Karpas-422 (cell line): ENCODE data around the gene SSX2IP. TPM values are rescaled to one million over a fixed set of nuclear protein-coding genes. Genes with fewer than 3 reads are reported as not detected.

Experiments used
- DNase-seq: peaks from one replicate; pipeline ENCODE4 v3.0.0-alpha.2; 2015
- H2AFZ ChIP-seq: fragments of 200-600 bp; sonication (generic); 2 replicates; pipeline ENCODE4 v1.6.1; 2014; ENCODE audit warnings: antibody characterized with exemption, low read length, mixed read lengths
- H3K27ac ChIP-seq: fragments of 200-600 bp; sonication (generic); 2 replicates; pipeline ENCODE4 v1.5.1; 2014; ENCODE audit warnings: mild to moderate bottlenecking, low read length, moderate library complexity
- H3K27me3 ChIP-seq: fragments of 200-600 bp; sonication (generic); 2 replicates; pipeline ENCODE4 v1.6.1; 2014; ENCODE audit warnings: low read length, mixed read lengths
- H3K36me3 ChIP-seq: fragments of 200-600 bp; sonication (generic); 2 replicates; pipeline ENCODE4 v1.6.1; 2014; ENCODE audit warnings: low read length, mixed read lengths; ENCODE audit not compliant: insufficient read depth
- H3K4me1 ChIP-seq: fragments of 200-600 bp; sonication (generic); 2 replicates; pipeline ENCODE4 v1.6.1; 2014; ENCODE audit warnings: mild to moderate bottlenecking, low read length, mixed read lengths
- H3K4me2 ChIP-seq: fragments of 200-600 bp; sonication (generic); 2 replicates; pipeline ENCODE4 v1.6.1; 2014; ENCODE audit warnings: low read length, low read depth, mild to moderate bottlenecking; ENCODE audit not compliant: poor library complexity, severe bottlenecking
- H3K4me3 ChIP-seq: fragments of 200-600 bp; sonication (generic); 2 replicates; pipeline ENCODE4 v1.5.1; 2014; ENCODE audit warnings: mild to moderate bottlenecking, antibody characterized with exemption, low read length, mixed read lengths
- H3K79me2 ChIP-seq: fragments of 200-600 bp; sonication (generic); 2 replicates; pipeline ENCODE4 v1.6.1; 2014; ENCODE audit warnings: mild to moderate bottlenecking, low read length, mixed read lengths
- H3K9ac ChIP-seq: fragments of 200-600 bp; sonication (generic); 2 replicates; pipeline ENCODE4 v1.6.0; 2014; ENCODE audit warnings: low read length
- H3K9me2 ChIP-seq: fragments of 200-600 bp; sonication (generic), shearing (Covaris generic); replicated peaks from 2 replicates; pipeline ENCODE4 v1.6.0; 2014; ENCODE audit warnings: mild to moderate bottlenecking, low read length, moderate library complexity; ENCODE audit not compliant: insufficient read depth
- H3K9me3 ChIP-seq: fragments of 300-700, 200-600 bp; sonication (generic); 2 replicates; pipeline ENCODE4 v1.6.1; 2014; ENCODE audit warnings: low read length, mixed read lengths
- H4K20me1 ChIP-seq: fragments of 200-600 bp; sonication (generic); 2 replicates; pipeline ENCODE4 v1.6.1; 2014; ENCODE audit warnings: mild to moderate bottlenecking, antibody characterized with exemption, low read length, low read depth; ENCODE audit not compliant: insufficient read depth
- total RNA-seq: library from RNA; depleted of rRNA; stranded (reverse); fragments of >200 nt; shearing (Covaris generic); gene quantifications from 2 replicates; pipeline ENCODE4 v1.2.3, GENCODE V29; 2014; ENCODE audit warnings: low replicate concordance; rRNA removed

The SSX2IP gene, protein sequence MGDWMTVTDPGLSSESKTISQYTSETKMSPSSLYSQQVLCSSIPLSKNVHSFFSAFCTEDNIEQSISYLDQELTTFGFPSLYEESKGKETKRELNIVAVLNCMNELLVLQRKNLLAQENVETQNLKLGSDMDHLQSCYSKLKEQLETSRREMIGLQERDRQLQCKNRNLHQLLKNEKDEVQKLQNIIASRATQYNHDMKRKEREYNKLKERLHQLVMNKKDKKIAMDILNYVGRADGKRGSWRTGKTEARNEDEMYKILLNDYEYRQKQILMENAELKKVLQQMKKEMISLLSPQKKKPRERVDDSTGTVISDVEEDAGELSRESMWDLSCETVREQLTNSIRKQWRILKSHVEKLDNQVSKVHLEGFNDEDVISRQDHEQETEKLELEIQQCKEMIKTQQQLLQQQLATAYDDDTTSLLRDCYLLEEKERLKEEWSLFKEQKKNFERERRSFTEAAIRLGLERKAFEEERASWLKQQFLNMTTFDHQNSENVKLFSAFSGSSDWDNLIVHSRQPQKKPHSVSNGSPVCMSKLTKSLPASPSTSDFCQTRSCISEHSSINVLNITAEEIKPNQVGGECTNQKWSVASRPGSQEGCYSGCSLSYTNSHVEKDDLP
- total RNA-seq, result 21.4 and 29.0 TPM in 2 replicates

- Histone ChIP-seq H3K9me2 (no peaks in the 10 kb centered on the region), H3K9me3 (no peaks in the 10 kb centered on the region), H4K20me1 (peaks cover 10% of the 10 kb centered on the region; the same call in 1 of the 2 replicates), H2AFZ (peak within 1 kb of the TSS; percentile 75), H3K4me3 (peak within 1 kb of the TSS; percentile 90), H3K4me1 (peaks cover 60% of the 10 kb centered on the region), H3K4me2 (peak within 1 kb of the TSS; percentile 91), H3K27ac (peak within 1 kb of the TSS; percentile 53), H3K27me3 (no peaks in the 10 kb centered on the region), H3K9ac (peak within 1 kb of the TSS; percentile 87), H3K79me2 (peaks cover 44% of the 10 kb centered on the region), H3K36me3 (no peaks in the 10 kb centered on the region)
- peak; percentile 99 for DNase-seq
Measured at GRCh38 chr1:84690397-84691121, at the start of gene SSX2IP. SSX2IP (minus strand) TSS chr1:84690461; CDS start chr1:84671219, 19,242 bp downstream.

DNA sequence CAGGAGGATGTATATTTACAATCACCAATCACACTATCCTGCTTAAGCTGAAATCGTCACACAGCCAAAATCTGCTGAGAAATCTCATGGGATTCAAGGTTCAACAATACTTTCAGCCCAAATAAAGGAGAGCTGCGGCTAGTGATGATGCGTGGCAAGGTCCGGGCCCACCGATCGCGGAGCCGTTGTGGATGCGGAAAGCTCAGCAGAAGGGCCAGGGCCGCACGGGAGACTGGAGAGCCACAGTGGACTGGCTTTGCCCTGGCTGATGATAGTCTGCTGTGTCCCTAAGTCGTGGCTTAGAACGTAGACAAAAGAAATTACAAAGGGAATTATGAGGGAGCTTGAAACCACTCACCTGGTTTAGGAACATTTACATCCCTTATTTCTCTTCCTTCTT lies 48.0 kb upstream of the SSX2IP start:
- no peak overlapping the region for H3K4me3 ChIP-seq
- no peaks in the 10 kb centered on the region for H3K9me3 ChIP-seq
- H3K9ac ChIP-seq, result no peak overlapping the region
- no peaks in the 10 kb centered on the region for H3K4me1 ChIP-seq
- no peak overlapping the region for H3K4me2 ChIP-seq
- no peaks in the 10 kb centered on the region for H3K27me3 ChIP-seq
- no peaks in the 10 kb centered on the region for H3K9me2 ChIP-seq
- no peak overlapping the region for H3K27ac ChIP-seq
- no peaks in the 10 kb centered on the region for H3K79me2 ChIP-seq
- no peak overlapping the region for H2AFZ ChIP-seq
- no peaks in the 10 kb centered on the region for H3K36me3 ChIP-seq
- H4K20me1 ChIP-seq, result no peaks in the 10 kb centered on the region
- no peak for DNase-seq

GRCh38 chr1:84737590-84737989 lies 47.3 kb upstream of the SSX2IP start:
- Histone ChIP-seq H3K79me2 (no peaks in the 10 kb centered on the region), H3K4me1 (no peaks in the 10 kb centered on the region), H3K4me3 (no peak overlapping the region), H3K27me3 (no peaks in the 10 kb centered on the region), H2AFZ (no peak overlapping the region), H3K9me3 (no peaks in the 10 kb centered on the region), H4K20me1 (no peaks in the 10 kb centered on the region), H3K27ac (no peak overlapping the region), H3K4me2 (no peak overlapping the region), H3K9me2 (no peaks in the 10 kb centered on the region), H3K36me3 (no peaks in the 10 kb centered on the region), H3K9ac (no peak overlapping the region)
- DNase-seq, result no peak

DNA sequence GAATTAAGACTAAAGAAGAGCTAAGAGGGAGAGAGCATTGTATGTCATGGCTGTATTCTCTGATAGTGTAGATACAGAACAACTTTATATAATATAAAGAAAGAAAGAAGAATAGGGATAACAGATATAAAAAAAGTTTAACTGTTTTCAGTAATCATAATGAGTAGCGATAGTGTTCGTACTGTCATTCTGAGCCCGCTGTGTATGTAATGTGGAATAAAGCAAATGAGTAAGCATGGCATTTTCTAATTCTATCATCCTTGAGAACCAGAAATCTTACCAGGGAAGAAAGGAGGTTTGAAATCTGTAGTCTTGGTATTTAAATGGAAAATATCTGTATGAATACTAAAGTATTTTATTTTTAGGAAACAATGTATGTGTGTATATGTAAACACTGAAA lies 46.7 kb upstream of the SSX2IP start:
- H4K20me1 ChIP-seq, result no peaks in the 10 kb centered on the region
- no peak overlapping the region for H3K9ac ChIP-seq
- no peak overlapping the region for H3K4me2 ChIP-seq
- no peaks in the 10 kb centered on the region for H3K79me2 ChIP-seq
- no peaks in the 10 kb centered on the region for H3K36me3 ChIP-seq
- H3K4me1 ChIP-seq, result no peaks in the 10 kb centered on the region
- H3K4me3 ChIP-seq, result no peak overlapping the region
- no peak overlapping the region for H2AFZ ChIP-seq
- no peaks in the 10 kb centered on the region for H3K27me3 ChIP-seq
- no peak overlapping the region for H3K27ac ChIP-seq
- no peaks in the 10 kb centered on the region for H3K9me3 ChIP-seq
- no peaks in the 10 kb centered on the region for H3K9me2 ChIP-seq
- DNase-seq, result no peak

GRCh38 chr1:84736445-84736844 lies 46.2 kb upstream of the SSX2IP start:
- no peak overlapping the region for H3K27ac ChIP-seq
- no peaks in the 10 kb centered on the region for H3K36me3 ChIP-seq
- no peaks in the 10 kb centered on the region for H3K79me2 ChIP-seq
- no peaks in the 10 kb centered on the region for H3K9me2 ChIP-seq
- H3K9ac ChIP-seq, result no peak overlapping the region
- H3K4me3 ChIP-seq, result no peak overlapping the region
- H3K9me3 ChIP-seq, result no peaks in the 10 kb centered on the region
- H3K27me3 ChIP-seq, result no peaks in the 10 kb centered on the region
- no peak for DNase-seq
- H2AFZ ChIP-seq, result no peak overlapping the region
- no peaks in the 10 kb centered on the region for H3K4me1 ChIP-seq
- no peaks in the 10 kb centered on the region for H4K20me1 ChIP-seq
- no peak overlapping the region for H3K4me2 ChIP-seq

DNA sequence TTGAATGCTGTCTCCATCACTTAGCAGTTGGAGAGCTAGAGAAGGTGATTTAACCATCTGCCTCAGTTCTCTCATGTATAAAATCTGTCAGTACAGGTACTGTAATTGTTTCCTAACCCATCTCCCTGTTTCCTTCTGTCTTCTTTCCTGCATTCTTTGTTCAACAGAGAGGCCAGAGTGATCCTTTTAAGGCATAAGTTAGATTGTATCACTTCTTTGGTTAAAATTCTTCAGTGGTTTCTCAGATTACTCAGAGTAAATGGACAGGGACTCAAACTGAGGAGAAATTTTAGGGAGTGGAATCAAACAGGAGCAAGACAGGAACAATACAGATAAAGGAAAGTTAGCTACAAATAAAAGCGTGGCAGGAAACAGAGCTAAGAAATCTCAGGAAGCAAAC lies 45.2 kb upstream of the SSX2IP start:
- Histone ChIP-seq H2AFZ (no peak overlapping the region), H3K79me2 (no peaks in the 10 kb centered on the region), H3K27me3 (no peaks in the 10 kb centered on the region), H3K36me3 (no peaks in the 10 kb centered on the region), H4K20me1 (no peaks in the 10 kb centered on the region), H3K27ac (no peak overlapping the region), H3K9me3 (no peaks in the 10 kb centered on the region), H3K4me2 (no peak overlapping the region), H3K9me2 (no peaks in the 10 kb centered on the region), H3K4me1 (no peaks in the 10 kb centered on the region), H3K4me3 (no peak overlapping the region), H3K9ac (no peak overlapping the region)
- DNase-seq, result no peak

- H3K4me3 ChIP-seq, result no peak overlapping the region
- H3K9me2 ChIP-seq, result no peaks in the 10 kb centered on the region
- H3K4me1 ChIP-seq, result no peaks in the 10 kb centered on the region; the same call in 1 of the 2 replicates
- no peak overlapping the region for H3K27ac ChIP-seq
- H3K9me3 ChIP-seq, result no peaks in the 10 kb centered on the region
- no peak overlapping the region for H3K9ac ChIP-seq
- no peaks in the 10 kb centered on the region for H3K27me3 ChIP-seq
- no peaks in the 10 kb centered on the region for H3K79me2 ChIP-seq
- H3K4me2 ChIP-seq, result no peak overlapping the region
- DNase-seq, result no peak
- no peak overlapping the region for H2AFZ ChIP-seq
- H4K20me1 ChIP-seq, result no peaks in the 10 kb centered on the region
- H3K36me3 ChIP-seq, result no peaks in the 10 kb centered on the region
Measured at GRCh38 chr1:84732520-84732919, 42.3 kb upstream of the SSX2IP start.

DNA sequence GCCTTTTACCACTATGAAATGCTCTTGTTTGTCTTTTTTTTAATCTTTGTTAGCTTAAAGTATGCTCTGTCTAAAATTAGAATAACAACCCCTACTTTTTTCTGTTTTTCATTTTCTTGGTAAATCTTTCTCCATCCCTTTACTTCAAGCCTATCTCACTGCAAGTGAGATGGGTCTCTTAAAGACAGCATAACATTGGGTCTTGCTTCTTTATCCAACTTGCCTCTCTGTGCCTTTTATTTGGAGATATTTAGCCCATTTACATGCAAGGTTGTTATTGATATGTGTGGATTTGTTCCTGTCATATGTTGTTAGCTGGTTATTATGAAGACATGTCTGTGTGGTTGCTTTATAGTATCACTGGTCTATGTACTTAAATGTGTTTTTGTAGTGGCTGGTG lies 41.3 kb upstream of the SSX2IP start:
- Histone ChIP-seq H3K9ac (no peak overlapping the region), H3K36me3 (no peaks in the 10 kb centered on the region), H3K4me1 (no peaks in the 10 kb centered on the region; the same call in 1 of the 2 replicates), H3K79me2 (no peaks in the 10 kb centered on the region), H3K4me3 (no peak overlapping the region), H2AFZ (no peak overlapping the region), H3K27ac (no peak overlapping the region), H3K9me2 (no peaks in the 10 kb centered on the region), H3K27me3 (no peaks in the 10 kb centered on the region), H3K4me2 (no peak overlapping the region), H4K20me1 (no peaks in the 10 kb centered on the region), H3K9me3 (no peaks in the 10 kb centered on the region)
- no peak for DNase-seq
